Measurements from ENCODE around the gene CCDC12.

The CCDC12 gene

DNA sequence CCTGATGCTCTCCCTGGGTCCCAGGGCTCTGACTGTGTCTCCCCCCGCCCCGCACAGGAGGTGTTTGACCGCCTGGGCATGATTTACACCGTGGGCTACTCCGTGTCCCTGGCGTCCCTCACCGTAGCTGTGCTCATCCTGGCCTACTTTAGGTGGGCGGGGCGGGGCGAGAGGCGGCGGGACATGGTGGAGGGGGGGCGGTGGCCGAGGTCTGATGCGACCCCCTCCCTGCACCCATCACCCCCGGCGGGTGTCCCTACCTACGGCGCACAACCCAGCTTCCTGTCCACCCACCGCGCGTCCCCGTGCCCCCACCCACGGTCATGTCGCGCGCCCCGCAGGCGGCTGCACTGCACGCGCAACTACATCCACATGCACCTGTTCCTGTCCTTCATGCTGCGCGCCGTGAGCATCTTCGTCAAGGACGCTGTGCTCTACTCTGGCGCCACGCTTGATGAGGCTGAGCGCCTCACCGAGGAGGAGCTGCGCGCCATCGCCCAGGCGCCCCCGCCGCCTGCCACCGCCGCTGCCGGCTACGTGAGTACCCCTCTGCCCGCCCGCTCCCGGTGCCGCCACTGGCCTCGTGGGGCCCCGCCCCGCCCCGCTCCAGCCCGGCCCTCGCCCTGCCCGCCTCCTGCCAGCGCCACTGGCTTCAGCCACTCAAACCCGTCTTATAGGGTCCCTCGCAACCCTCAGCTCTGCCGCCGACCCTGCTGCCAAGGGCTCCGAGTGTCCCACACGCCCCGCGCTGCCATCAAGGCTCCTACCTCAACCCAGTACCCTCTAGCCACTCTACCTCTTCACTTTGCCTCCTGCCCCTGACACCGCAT, 78.0 kb downstream of the CCDC12 start:
- no peak for DNase-seq (ENCODE audit: low read depth)

DNA sequence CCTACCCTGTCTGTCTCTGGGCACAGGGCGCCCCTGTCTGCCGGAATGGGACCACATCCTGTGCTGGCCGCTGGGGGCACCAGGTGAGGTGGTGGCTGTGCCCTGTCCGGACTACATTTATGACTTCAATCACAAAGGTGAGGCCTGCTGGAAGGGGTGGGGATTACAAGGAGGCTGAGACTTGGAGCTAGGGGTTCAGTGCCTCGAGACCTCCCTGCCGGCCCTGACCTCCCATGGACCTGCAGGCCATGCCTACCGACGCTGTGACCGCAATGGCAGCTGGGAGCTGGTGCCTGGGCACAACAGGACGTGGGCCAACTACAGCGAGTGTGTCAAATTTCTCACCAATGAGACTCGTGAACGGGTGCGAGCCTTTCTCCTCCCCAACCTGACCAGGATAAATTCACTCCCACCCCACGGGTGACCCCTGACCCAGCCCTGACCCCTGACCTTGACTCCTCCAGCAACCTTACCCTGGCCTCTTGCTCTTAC, 78.7 kb downstream of the CCDC12 start:
- DNase-seq (ENCODE audit: low read depth), result no peak
- TF ChIP-seq, protein P1, sequence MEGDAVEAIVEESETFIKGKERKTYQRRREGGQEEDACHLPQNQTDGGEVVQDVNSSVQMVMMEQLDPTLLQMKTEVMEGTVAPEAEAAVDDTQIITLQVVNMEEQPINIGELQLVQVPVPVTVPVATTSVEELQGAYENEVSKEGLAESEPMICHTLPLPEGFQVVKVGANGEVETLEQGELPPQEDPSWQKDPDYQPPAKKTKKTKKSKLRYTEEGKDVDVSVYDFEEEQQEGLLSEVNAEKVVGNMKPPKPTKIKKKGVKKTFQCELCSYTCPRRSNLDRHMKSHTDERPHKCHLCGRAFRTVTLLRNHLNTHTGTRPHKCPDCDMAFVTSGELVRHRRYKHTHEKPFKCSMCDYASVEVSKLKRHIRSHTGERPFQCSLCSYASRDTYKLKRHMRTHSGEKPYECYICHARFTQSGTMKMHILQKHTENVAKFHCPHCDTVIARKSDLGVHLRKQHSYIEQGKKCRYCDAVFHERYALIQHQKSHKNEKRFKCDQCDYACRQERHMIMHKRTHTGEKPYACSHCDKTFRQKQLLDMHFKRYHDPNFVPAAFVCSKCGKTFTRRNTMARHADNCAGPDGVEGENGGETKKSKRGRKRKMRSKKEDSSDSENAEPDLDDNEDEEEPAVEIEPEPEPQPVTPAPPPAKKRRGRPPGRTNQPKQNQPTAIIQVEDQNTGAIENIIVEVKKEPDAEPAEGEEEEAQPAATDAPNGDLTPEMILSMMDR (IDR thresholded peaks at IDR 0.05; ENCODE audit: low read depth, low read length, missing control alignments), result peak; percentile 31

More for the DNA sequence above, 78.0 kb downstream of the CCDC12 start:
- no peak overlapping the region for H3K4me3 ChIP-seq (ENCODE audit: low read depth, low read length)
- TF ChIP-seq, protein P1 (IDR thresholded peaks at IDR 0.05; ENCODE audit: low read depth, low read length, missing control alignments), result no peak

DNA sequence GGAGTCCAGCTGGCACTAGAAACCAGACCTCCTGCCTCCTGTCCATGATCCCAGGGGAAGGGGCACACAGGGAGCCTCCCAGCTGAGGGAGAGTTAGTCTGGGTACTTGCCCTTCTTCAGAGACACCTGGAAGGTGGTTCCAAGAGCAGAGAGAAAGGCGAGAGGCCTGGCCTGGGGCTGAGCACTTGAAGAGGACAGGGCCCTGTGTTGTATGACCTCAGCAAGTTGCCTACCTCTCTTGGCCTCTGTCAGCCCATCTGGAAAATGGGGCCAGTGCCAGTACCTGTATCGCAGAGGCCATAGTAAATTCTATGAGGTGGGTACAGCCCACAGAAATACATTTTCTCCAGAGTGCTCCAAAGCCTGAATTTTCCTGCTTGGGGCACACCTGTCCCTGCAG, 79.5 kb downstream of the CCDC12 start:
- TF ChIP-seq, protein P1 (IDR thresholded peaks at IDR 0.05; ENCODE audit: low read depth, low read length, missing control alignments), result no peak
- no peak overlapping the region for H3K4me3 ChIP-seq (ENCODE audit: low read depth, low read length)
- DNase-seq (ENCODE audit: low read depth), result no peak

More for the DNA sequence above, 78.7 kb downstream of the CCDC12 start:
- no peak overlapping the region for H3K4me3 ChIP-seq (ENCODE audit: low read depth, low read length)

DNA sequence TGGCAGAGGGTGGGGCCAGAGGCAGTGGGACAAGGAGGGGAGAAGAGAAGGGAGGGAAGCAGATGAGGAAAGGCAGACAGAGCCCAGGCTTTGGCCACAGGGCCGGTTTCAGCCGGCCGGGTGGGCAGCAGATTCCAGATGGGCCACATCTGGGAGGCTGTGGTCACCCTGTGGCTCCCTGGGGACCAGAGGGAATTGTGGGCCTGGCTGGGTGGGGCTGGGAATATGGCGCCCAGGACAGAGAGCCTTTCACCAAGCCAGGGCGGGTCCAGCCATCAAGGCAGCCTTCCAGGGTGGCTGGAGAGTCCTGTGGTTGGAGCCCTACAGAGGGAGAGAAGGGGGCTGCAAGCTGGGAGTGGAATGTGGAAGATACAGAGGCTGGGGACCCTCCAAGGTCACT, 80.2 kb downstream of the CCDC12 start:
- TF ChIP-seq, protein P1 (IDR thresholded peaks at IDR 0.05; ENCODE audit: low read depth, low read length, missing control alignments), result no peak
- no peak overlapping the region for H3K4me3 ChIP-seq (ENCODE audit: low read depth, low read length)
- no peak for DNase-seq (ENCODE audit: low read depth)

DNA sequence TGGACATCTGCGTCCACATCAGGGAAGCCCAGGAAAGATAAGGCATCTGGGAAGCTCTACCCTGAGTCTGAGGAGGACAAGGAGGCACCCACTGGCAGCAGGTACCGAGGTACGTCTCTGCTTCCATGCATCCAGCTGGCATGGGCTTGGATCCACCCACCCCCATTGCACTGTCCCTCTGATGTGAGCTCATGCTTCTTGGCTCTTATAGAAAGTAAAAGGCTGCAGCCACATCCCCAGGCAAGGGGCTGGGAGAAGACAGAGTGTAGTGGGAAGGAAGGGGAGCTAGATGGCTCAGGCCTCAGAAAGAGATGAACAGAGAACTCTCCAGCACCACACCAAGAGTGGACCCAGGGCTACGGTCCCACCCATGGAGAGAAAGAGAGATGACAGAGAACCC, 80.8 kb downstream of the CCDC12 start:
- DNase-seq (ENCODE audit: low read depth), result no peak
- TF ChIP-seq, protein P1 (IDR thresholded peaks at IDR 0.05; ENCODE audit: low read depth, low read length, missing control alignments), result no peak
- H3K4me3 ChIP-seq (ENCODE audit: low read depth, low read length), result no peak overlapping the region

DNA sequence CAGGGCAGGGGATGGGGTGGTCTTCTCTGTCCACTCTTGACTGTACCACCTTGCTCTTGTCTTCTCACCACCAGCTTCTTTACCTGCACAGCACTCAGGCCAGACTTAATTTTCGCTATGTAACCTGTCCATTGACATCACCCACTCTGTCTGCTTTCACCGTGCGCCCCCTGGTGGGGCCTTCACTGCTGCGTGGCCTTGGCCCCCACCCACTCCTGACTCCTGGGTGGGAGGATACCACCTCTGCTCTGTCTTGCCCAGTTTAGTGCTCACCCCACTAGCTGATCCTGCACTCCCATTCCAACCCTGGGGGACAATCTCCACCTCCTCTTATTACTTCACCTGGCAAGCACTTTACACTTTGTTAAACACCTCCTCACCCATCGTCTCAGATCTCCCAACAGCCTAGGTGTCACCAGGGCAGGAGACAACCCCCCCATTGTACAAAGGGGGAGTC, 81.3 kb downstream of the CCDC12 start:
- TF ChIP-seq, protein P1 (IDR thresholded peaks at IDR 0.05; ENCODE audit: low read depth, low read length, missing control alignments), result peak; percentile 94
- DNase-seq (ENCODE audit: low read depth), result no peak
- no peak overlapping the region for H3K4me3 ChIP-seq (ENCODE audit: low read depth, low read length)
